HepG2 (cell line): ENCODE data around the gene NNMT.

Experiments
- CENPX ChIP-seq: sonication (generic); formaldehyde crosslinking; IDR thresholded peaks from 2 replicates; pipeline ENCODE4 v1.9.0; 2021; ENCODE audit warnings: mild to moderate bottlenecking, missing genetic modification reagents, moderate library complexity
- EZH2 ChIP-seq: conservative IDR thresholded peaks from 2 replicates; pipeline ENCODE4 v1.6.1; 2012; ENCODE audit warnings: mild to moderate bottlenecking, low read depth, low read length, moderate library complexity
- FOXA1 ChIP-seq, 2 experiments: fragments of 450-650 bp in 1 of 2; sonication (generic) in 1 of 2; formaldehyde crosslinking in 1 of 2; IDR thresholded peaks; 2 replicates each; pipeline versions ENCODE4 v1.4.0 to v1.6.1; 2016 to 2020; ENCODE audit warnings: missing genetic modification reagents in 1 of 2
- GATAD2A ChIP-seq: IDR thresholded peaks from 2 replicates; pipeline ENCODE4 v1.6.1; 2016
- NFYC ChIP-seq: IDR thresholded peaks from 2 replicates; pipeline ENCODE4 v1.6.1; 2016; ENCODE audit warnings: missing genetic modification reagents, missing compliant biosample characterization
- PAWR ChIP-seq: sonication (generic); formaldehyde crosslinking; IDR thresholded peaks from 2 replicates; pipeline ENCODE4 v1.4.0; 2020; ENCODE audit warnings: missing genetic modification reagents, mild to moderate bottlenecking, borderline replicate concordance
- RNF2 ChIP-seq: fragments of 450-650 bp; conservative IDR thresholded peaks from 2 replicates; pipeline ENCODE4 v1.6.1; 2016; ENCODE audit warnings: low read depth
- SUZ12 ChIP-seq: fragments of 150-350 bp; IDR thresholded peaks from 2 replicates; pipeline ENCODE4 v1.6.1; 2014; ENCODE audit warnings: low read depth, low read length
- ZNF720 ChIP-seq: sonication (generic); formaldehyde crosslinking; IDR thresholded peaks from 2 replicates; pipeline ENCODE4 v1.4.0; 2020; ENCODE audit warnings: missing genetic modification reagents
- TF ChIP-seq, protein P1 (sequence below): conservative IDR thresholded peaks from 2 replicates; pipeline ENCODE4 v1.6.1; 2018; ENCODE audit warnings: missing genetic modification reagents
- TF ChIP-seq, protein P2 (sequence below): sonication (generic); formaldehyde crosslinking; IDR thresholded peaks from 2 replicates; pipeline ENCODE4 v1.4.0; 2020; ENCODE audit warnings: missing genetic modification reagents
- TF ChIP-seq, protein P3 (sequence below): sonication (generic); formaldehyde crosslinking; IDR thresholded peaks from 2 replicates; pipeline ENCODE4 v1.5.0; 2020; ENCODE audit warnings: mild to moderate bottlenecking, missing genetic modification reagents, moderate library complexity
- TF ChIP-seq, protein P4 (sequence below), 2 experiments: IDR thresholded peaks; 2 replicates each; pipeline ENCODE4 v1.6.1; 2011 to 2012; ENCODE audit warnings: low read length in 2 of 2, borderline replicate concordance in 1 of 2, low read depth in 1 of 2, mild to moderate bottlenecking in 1 of 2, moderate library complexity in 1 of 2
- TF ChIP-seq, protein P5 (sequence below): sonication (generic); formaldehyde crosslinking; IDR thresholded peaks from 2 replicates; pipeline ENCODE4 v1.4.0; 2020; ENCODE audit warnings: low read depth, mild to moderate bottlenecking, missing genetic modification reagents

DNA sequence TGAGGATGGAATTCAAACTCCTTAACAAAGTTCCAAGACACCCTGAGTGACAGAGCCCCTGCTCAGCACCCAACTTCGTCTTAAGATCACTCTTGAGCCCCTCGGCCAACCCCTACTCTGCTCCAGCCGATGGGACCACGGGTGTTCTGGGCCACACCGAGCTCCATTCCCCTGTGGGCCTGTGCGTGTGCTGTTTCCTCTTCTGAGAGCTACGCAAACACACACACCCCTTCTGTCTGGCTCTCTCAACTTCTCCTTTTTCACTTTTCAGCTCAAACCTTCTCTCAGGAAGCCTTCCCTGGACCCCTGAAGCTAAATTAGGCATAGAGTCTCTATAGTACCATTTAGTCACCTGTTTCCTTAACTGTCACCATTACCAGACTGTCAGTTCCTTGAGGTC lies 37.5 kb upstream of the NNMT start:
- no peak for TF ChIP-seq NFYC (CRISPR knock-in tag)
- TF ChIP-seq SUZ12, result no peak
- TF ChIP-seq, protein P1, sequence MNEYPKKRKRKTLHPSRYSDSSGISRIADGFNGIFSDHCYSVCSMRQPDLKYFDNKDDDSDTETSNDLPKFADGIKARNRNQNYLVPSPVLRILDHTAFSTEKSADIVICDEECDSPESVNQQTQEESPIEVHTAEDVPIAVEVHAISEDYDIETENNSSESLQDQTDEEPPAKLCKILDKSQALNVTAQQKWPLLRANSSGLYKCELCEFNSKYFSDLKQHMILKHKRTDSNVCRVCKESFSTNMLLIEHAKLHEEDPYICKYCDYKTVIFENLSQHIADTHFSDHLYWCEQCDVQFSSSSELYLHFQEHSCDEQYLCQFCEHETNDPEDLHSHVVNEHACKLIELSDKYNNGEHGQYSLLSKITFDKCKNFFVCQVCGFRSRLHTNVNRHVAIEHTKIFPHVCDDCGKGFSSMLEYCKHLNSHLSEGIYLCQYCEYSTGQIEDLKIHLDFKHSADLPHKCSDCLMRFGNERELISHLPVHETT (CRISPR knock-in tag), result no peak
- TF ChIP-seq CENPX (CRISPR knock-in tag), result no peak
- TF ChIP-seq, protein P2, sequence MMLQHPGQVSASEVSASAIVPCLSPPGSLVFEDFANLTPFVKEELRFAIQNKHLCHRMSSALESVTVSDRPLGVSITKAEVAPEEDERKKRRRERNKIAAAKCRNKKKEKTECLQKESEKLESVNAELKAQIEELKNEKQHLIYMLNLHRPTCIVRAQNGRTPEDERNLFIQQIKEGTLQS (CRISPR knock-in tag), result no peak
- no peak for TF ChIP-seq PAWR
- TF ChIP-seq, protein P3, sequence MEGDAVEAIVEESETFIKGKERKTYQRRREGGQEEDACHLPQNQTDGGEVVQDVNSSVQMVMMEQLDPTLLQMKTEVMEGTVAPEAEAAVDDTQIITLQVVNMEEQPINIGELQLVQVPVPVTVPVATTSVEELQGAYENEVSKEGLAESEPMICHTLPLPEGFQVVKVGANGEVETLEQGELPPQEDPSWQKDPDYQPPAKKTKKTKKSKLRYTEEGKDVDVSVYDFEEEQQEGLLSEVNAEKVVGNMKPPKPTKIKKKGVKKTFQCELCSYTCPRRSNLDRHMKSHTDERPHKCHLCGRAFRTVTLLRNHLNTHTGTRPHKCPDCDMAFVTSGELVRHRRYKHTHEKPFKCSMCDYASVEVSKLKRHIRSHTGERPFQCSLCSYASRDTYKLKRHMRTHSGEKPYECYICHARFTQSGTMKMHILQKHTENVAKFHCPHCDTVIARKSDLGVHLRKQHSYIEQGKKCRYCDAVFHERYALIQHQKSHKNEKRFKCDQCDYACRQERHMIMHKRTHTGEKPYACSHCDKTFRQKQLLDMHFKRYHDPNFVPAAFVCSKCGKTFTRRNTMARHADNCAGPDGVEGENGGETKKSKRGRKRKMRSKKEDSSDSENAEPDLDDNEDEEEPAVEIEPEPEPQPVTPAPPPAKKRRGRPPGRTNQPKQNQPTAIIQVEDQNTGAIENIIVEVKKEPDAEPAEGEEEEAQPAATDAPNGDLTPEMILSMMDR, result no peak
- TF ChIP-seq, protein P4, sequence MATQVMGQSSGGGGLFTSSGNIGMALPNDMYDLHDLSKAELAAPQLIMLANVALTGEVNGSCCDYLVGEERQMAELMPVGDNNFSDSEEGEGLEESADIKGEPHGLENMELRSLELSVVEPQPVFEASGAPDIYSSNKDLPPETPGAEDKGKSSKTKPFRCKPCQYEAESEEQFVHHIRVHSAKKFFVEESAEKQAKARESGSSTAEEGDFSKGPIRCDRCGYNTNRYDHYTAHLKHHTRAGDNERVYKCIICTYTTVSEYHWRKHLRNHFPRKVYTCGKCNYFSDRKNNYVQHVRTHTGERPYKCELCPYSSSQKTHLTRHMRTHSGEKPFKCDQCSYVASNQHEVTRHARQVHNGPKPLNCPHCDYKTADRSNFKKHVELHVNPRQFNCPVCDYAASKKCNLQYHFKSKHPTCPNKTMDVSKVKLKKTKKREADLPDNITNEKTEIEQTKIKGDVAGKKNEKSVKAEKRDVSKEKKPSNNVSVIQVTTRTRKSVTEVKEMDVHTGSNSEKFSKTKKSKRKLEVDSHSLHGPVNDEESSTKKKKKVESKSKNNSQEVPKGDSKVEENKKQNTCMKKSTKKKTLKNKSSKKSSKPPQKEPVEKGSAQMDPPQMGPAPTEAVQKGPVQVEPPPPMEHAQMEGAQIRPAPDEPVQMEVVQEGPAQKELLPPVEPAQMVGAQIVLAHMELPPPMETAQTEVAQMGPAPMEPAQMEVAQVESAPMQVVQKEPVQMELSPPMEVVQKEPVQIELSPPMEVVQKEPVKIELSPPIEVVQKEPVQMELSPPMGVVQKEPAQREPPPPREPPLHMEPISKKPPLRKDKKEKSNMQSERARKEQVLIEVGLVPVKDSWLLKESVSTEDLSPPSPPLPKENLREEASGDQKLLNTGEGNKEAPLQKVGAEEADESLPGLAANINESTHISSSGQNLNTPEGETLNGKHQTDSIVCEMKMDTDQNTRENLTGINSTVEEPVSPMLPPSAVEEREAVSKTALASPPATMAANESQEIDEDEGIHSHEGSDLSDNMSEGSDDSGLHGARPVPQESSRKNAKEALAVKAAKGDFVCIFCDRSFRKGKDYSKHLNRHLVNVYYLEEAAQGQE (IDR thresholded peaks at IDR 0.05; ENCODE audit: borderline replicate concordance in 1 of 2, low read depth in 1 of 2, low read length in 2 of 2), result no peak
- no peak for TF ChIP-seq ZNF720 (CRISPR knock-in tag)
- TF ChIP-seq EZH2, result no peak
- TF ChIP-seq, protein P5, sequence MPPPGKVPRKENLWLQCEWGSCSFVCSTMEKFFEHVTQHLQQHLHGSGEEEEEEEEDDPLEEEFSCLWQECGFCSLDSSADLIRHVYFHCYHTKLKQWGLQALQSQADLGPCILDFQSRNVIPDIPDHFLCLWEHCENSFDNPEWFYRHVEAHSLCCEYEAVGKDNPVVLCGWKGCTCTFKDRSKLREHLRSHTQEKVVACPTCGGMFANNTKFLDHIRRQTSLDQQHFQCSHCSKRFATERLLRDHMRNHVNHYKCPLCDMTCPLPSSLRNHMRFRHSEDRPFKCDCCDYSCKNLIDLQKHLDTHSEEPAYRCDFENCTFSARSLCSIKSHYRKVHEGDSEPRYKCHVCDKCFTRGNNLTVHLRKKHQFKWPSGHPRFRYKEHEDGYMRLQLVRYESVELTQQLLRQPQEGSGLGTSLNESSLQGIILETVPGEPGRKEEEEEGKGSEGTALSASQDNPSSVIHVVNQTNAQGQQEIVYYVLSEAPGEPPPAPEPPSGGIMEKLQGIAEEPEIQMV (CRISPR knock-in tag), result no peak
- no peak for TF ChIP-seq FOXA1 (IDR thresholded peaks at IDR 0.05)
- TF ChIP-seq FOXA1 (CRISPR knock-in tag; IDR thresholded peaks at IDR 0.05), result no peak
- no peak for TF ChIP-seq GATAD2A (CRISPR knock-in tag)
- TF ChIP-seq RNF2, result no peak
